Ramos (cell line): ENCODE results near the gene ISL1.

ENCODE experiments used
- in situ Hi-C: fragments of 300-500 bp; cut with MboI; formaldehyde crosslinking; loops from one replicate; pipeline ENCODE4 v1.14.3; 2022; ENCODE audit warnings: low sequenced_read_pairs; ENCODE audit not compliant: unreplicated experiment

The ISL1 gene

GRCh38 chr5:51416149-51416548, 32.9 kb downstream of the ISL1 start:
- in situ Hi-C loops: no loop called here

- in situ Hi-C loops: no loop called here
Measured at GRCh38 chr5:51433052-51433710, 49.9 kb downstream of the ISL1 start.

- in situ Hi-C loops: no loop called here
Measured at GRCh38 chr5:51439232-51439631, 56.0 kb downstream of the ISL1 start.
